Measurements from ENCODE around the gene DNM3.

DNA sequence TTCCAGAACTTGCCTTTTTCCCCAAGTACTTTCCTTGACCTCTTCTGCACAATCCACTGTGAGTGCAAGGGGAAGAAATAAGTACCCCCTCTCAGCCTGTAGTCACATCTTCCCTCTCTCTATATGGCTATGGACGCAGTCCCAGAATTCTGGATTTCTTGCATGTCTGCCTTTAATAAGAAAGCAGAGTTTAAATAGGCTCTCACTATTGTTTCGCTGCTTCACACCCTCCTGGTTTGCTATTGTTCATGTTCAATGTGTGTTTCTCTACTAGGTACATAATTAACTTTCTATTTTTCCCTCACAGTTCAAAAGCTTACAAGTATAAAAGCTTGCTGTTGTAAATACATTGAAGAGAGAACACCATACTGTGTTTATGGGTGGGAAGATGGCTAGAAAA lies 397.7 kb downstream of the DNM3 start:
- TF ChIP-seq EZH2phosphoT487 (conservative IDR thresholded peaks at IDR 0.05; ENCODE audit: low read length), result no peak
- TF ChIP-seq, protein P1, sequence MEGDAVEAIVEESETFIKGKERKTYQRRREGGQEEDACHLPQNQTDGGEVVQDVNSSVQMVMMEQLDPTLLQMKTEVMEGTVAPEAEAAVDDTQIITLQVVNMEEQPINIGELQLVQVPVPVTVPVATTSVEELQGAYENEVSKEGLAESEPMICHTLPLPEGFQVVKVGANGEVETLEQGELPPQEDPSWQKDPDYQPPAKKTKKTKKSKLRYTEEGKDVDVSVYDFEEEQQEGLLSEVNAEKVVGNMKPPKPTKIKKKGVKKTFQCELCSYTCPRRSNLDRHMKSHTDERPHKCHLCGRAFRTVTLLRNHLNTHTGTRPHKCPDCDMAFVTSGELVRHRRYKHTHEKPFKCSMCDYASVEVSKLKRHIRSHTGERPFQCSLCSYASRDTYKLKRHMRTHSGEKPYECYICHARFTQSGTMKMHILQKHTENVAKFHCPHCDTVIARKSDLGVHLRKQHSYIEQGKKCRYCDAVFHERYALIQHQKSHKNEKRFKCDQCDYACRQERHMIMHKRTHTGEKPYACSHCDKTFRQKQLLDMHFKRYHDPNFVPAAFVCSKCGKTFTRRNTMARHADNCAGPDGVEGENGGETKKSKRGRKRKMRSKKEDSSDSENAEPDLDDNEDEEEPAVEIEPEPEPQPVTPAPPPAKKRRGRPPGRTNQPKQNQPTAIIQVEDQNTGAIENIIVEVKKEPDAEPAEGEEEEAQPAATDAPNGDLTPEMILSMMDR (IDR thresholded peaks at IDR 0.05; ENCODE audit: insufficient read depth, low read length, poor library complexity, severe bottlenecking), result no peak
